Activated CD4-positive, alpha-beta T cell treated with anti-CD3 and anti-CD28 coated beads for 36 hours (primary cell): ENCODE results near the gene UQCRC1. TPM values are rescaled to one million over a fixed set of nuclear protein-coding genes. Genes with fewer than 3 reads are reported as not detected.

Experiments
- ATAC-seq: fragments of 200-7000 bp; cut with Tn5 transposase; one replicate; pipeline ENCODE4 v1.10.0; 2021; ENCODE audit warnings: mild to moderate bottlenecking, moderate library complexity
- CTCF ChIA-PET: fragments of 350-600 bp; sonication (Branson Sonifier 250); formaldehyde crosslinking; loops from one replicate; lab custom pipeline; 2021; ENCODE audit warnings: antibody characterized with exemption; lab: Charles Lee
- POLR2A ChIA-PET: fragments of 350-600 bp; sonication (Branson Sonifier 250); formaldehyde crosslinking; loops from one replicate; lab custom pipeline; 2021; ENCODE audit warnings: antibody characterized with exemption, inconsistent platforms; lab: Charles Lee
- DNase-seq: peaks from one replicate; pipeline ENCODE4 v3.0.0-alpha.2; 2020
- H3K27ac Mint-ChIP-seq: one replicate; pipeline ENCODE4 v1.8.0; 2021; ENCODE audit warnings: mixed read lengths
- H3K27me3 Mint-ChIP-seq: one replicate; pipeline ENCODE4 v1.8.0; 2021; ENCODE audit warnings: mixed read lengths
- H3K36me3 Mint-ChIP-seq: one replicate; pipeline ENCODE4 v1.8.0; 2021; ENCODE audit warnings: low read depth, mixed read lengths
- H3K4me1 Mint-ChIP-seq: one replicate; pipeline ENCODE4 v1.8.0; 2021; ENCODE audit warnings: mixed read lengths
- H3K4me3 Mint-ChIP-seq: one replicate; pipeline ENCODE4 v1.8.0; 2021; ENCODE audit warnings: mild to moderate bottlenecking, moderate library complexity, mixed read lengths
- H3K9me3 Mint-ChIP-seq: one replicate; pipeline ENCODE4 v1.8.0; 2021; ENCODE audit warnings: low read depth, mixed read lengths
- intact Hi-C, 2 experiments: fragments of 100-400 bp; cut with DNase I in 1 of 2; cut with micrococcal nuclease in 1 of 2; formaldehyde crosslinking; loops; one replicate each; pipeline versions ENCODE4 v1.14.2 to v1.15.1; 2022 to 2024; cut with DNase I, micrococcal nuclease
- total RNA-seq, 2 experiments: library from RNA; stranded (reverse); gene quantifications; one replicate each; pipeline ENCODE4 v1.2.3, GENCODE V29; 2021

Gene UQCRC1
- total RNA-seq = 100 to 1,000 TPM; 205 to 231 TPM

DNA sequence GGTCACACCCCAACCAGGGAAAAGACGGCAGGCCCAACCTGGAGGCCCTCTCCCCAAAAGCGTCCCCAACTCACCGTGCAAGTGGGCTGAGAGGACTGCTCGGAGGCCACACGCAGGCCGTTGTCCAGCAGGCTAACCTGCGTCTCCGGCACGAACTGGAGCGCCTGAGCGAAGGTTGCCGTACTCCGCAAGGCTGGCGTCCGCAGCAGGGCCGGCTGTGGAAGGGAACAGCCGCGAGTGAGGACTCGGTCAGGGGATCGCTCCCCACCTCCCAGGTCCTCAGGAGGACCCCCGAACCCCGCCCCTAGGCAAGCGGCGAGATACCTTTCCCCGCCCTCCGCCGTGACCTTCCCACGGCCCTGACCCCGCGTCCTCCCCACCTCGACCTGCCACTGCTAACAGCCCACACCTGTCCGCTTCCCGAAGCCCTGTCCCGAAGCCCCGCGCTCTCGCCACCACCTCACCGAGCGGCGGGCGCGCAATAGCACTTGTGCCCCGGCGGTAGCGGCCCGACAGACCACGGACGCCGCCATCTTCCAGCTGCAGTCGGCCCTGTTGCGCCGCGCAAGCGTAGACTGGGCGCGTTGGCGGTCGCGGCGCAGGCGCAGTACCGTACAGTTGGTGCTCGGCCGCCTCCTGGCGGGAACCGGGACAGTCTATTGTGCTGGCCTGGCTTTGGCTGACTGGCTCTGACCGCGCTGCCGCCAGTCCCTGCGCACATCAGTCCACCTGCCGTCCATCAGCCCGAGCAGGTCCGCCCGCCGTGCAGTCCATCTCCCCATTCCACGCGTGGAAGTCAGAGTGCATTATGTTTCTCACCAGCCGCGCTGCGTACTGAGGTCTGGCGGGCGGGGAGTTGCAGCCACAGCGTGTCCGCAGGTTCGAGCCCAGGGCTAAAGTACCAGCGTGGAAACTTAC lies at the start of gene UQCRC1:
UQCRC1 (minus strand) TSS at position 559 of the 918 bp plus-strand sequence; CDS start at position 533, 26 bp downstream.
- Mint-ChIP-seq H3K4me1 (peaks cover 27% of the 10 kb centered on the region), H3K4me3 (peak within 1 kb of the TSS; percentile 97), H3K36me3 (peaks cover 35% of the 10 kb centered on the region), H3K9me3 (no peaks in the 10 kb centered on the region), H3K27me3 (no peaks in the 10 kb centered on the region), H3K27ac (peak within 1 kb of the TSS; percentile 95)
- POLR2A ChIA-PET = interaction anchor here (0.6 to 2.3 kb wide), 4 partner anchors 11 to 337 kb away, joined by 3 to 5 read pairs (median 4); partner anchors contain the start of gene SLC26A6
- intact Hi-C loops = loop anchor here (1.0 to 5.0 kb wide), 12 partner anchors 26 to 522 kb away; partner anchors contain the start of genes SLC26A6 (in 2 of the 2), ARIH2 (in 1 of the 2), ATRIP (in 1 of the 2) and CDC25A (in 1 of the 2)
- ATAC-seq (peak; percentile 96), DNase-seq (peak; percentile 96)
- CTCF ChIA-PET = interaction anchor here (0.6 to 2.0 kb wide), 5 partner anchors 15 to 209 kb away, joined by 3 to 10 read pairs (median 5); partner anchors contain the start of gene SLC26A6

DNA sequence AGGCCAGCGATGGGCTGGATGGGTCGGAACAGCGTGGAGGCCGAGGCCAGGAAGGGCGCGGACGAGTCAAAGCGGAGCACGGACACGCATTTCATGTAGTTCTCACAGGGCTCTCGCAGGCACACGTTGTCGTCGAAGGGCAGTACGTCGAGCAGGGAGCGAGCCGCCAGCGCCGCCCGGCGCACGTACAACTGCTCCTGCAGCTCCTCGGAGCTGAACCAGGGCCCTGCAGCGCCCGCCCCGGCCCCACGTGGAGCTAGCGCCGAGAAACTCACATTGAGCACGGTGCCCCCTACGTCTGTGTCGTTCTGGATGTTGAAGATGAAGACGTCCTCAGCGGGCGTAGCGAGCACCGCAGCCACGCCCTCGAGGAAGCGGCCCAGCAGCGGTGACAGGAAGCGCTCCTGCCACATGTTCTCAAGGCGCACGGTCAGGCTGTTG lies 47.4 kb upstream of the UQCRC1 start:
- ChIA-PET POLR2A (no interaction called here), CTCF (interaction anchor here (0.9 to 2.7 kb wide), 2 partner anchors 21 to 23 kb away, joined by 4 to 9 read pairs; partner anchors contain the start of gene SLC26A6)
- Mint-ChIP-seq H3K27ac (peak overlapping the region; percentile 72), H3K36me3 (no peaks in the 10 kb centered on the region), H3K27me3 (peaks cover 18% of the 10 kb centered on the region), H3K9me3 (no peaks in the 10 kb centered on the region), H3K4me1 (peaks cover 8% of the 10 kb centered on the region), H3K4me3 (peak overlapping the region; percentile 65)
- no peak for ATAC-seq
- peak; percentile 54 for DNase-seq
- intact Hi-C loops = loop anchor here (1.0 to 5.0 kb wide), 14 partner anchors 22 to 468 kb away; partner anchors contain the start of genes SLC26A6 (in 2 of the 2), ARIH2 (in 1 of the 2), ATRIP (in 1 of the 2) and CDC25A (in 1 of the 2)

DNA sequence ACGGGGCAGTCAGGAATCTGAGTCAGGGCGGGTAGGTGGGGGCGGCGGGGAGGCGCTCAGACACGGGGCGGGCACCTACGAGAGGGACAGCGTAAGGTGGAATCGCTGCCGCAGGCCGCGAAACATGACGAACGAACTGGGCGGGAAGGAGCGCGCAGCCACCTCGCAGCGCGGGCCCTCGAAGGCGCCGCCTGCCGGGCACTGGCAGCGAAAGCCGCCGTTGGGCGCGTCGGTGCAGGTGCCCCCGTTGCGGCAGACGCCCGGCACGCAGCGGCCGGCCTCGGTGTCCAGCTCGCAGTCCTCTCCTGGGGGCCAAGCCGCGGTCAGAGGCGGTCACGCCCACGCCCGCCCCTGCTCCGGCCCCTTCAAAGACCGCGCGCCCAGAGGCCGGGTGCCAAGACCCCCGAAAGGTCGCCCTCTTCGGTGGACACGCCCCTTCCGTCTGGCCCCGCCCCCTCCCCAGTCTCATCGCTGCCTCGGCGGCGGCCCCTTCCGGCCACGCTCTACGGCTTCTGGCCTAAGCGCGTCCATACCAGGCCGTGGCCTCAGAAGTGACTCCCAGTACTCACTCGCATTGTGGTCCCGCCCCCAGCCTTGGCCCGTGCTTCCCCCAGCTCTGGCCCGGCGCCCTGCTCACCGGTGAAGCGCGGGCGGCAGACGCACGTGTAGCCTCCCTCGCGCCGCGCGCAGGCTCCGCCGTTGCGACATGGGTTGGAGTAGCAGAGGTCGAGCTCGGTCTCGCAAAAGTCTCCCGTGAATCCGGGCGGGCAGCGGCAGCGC lies 46.8 kb upstream of the UQCRC1 start:
- DNase-seq = peak; percentile 94
- no peaks in the 10 kb centered on the region for H3K9me3 Mint-ChIP-seq
- H3K27me3 Mint-ChIP-seq = peaks cover 16% of the 10 kb centered on the region
- H3K27ac Mint-ChIP-seq = peak overlapping the region; percentile 87
- peak; percentile 83 for ATAC-seq
- intact Hi-C loops = loop anchor here (1.0 to 5.0 kb wide), 14 partner anchors 21 to 467 kb away; partner anchors contain the start of genes SLC26A6 (in 2 of the 2), ARIH2 (in 1 of the 2), ATRIP (in 1 of the 2) and CDC25A (in 1 of the 2)
- no peaks in the 10 kb centered on the region for H3K36me3 Mint-ChIP-seq
- H3K4me3 Mint-ChIP-seq = peak overlapping the region; percentile 71
- H3K4me1 Mint-ChIP-seq = peaks cover 6% of the 10 kb centered on the region
- ChIA-PET POLR2A (no interaction called here), CTCF (interaction anchor here (0.6 to 2.7 kb wide), 4 partner anchors 21 to 255 kb away, joined by 3 to 9 read pairs (median 4); partner anchors contain the start of gene SLC26A6)

DNA sequence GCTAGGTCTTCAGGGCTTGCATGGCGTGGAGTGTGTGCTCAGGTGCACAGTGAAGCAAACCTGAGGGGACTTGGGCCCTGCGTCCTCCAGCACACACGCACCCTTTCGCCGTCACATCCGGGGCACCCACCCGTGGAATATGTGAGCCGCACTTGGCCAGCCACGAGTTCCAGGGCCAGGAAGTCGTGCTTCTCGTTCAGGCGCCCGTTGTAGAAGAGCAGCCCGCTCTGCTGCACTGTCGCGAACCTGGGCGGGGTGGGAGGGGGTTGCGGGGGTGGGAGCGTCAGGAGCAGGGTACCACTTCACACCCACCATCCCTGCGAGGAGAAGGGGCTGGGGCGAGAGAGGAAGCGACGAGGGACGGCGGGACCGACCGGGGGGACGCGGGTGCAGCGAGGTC lies 46.2 kb upstream of the UQCRC1 start:
- DNase-seq (peak; percentile 81), ATAC-seq (peak; percentile 49)
- H3K36me3 Mint-ChIP-seq = no peaks in the 10 kb centered on the region
- peaks cover 12% of the 10 kb centered on the region for H3K27me3 Mint-ChIP-seq
- CTCF ChIA-PET = interaction anchor here (0.6 to 2.7 kb wide), 3 partner anchors 20 to 255 kb away, joined by 3 to 9 read pairs (median 3); partner anchors contain the start of gene SLC26A6
- intact Hi-C loops = loop anchor here (1.0 to 5.0 kb wide), 14 partner anchors 20 to 467 kb away; partner anchors contain the start of genes SLC26A6 (in 2 of the 2), ARIH2 (in 1 of the 2), ATRIP (in 1 of the 2) and CDC25A (in 1 of the 2)
- H3K4me3 Mint-ChIP-seq = peak overlapping the region; percentile 71
- peak overlapping the region; percentile 87 for H3K27ac Mint-ChIP-seq
- peaks cover 6% of the 10 kb centered on the region for H3K4me1 Mint-ChIP-seq
- no peaks in the 10 kb centered on the region for H3K9me3 Mint-ChIP-seq
- POLR2A ChIA-PET = no interaction called here

DNA sequence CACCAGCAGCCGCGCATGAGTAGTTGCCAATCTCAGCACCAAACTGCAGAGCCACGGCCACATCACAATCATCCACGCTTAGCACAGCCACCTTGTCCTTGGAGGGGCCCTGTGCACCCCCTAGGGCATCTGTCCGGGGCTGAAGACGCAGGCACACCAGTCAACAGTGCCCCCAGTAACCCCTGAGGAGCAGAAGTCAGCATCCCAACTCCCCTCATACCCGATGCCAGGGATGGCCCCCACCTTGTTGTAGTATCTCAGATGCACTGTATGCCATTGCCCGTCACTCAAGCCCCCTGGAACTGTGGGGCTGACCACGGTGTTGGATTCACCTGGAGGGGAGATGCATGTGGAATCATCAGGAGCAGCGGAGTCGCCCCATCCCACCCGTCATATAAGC lies 45.6 kb upstream of the UQCRC1 start:
- peaks cover 6% of the 10 kb centered on the region for H3K4me1 Mint-ChIP-seq
- no peaks in the 10 kb centered on the region for H3K36me3 Mint-ChIP-seq
- peaks cover 8% of the 10 kb centered on the region for H3K27me3 Mint-ChIP-seq
- intact Hi-C loops = loop anchor here in 1 of 2 experiments (5.0 kb wide), 1 partner anchor 98 kb away; the partner anchor contains the start of gene PFKFB4
- H3K27ac Mint-ChIP-seq = peak overlapping the region; percentile 43
- DNase-seq (no peak), ATAC-seq (no peak)
- CTCF ChIA-PET = interaction anchor here (1.2 kb wide), 1 partner anchor 29 kb away, joined by 3 read pairs; no protein-coding TSS in a partner anchor
- peak overlapping the region; percentile 71 for H3K4me3 Mint-ChIP-seq
- H3K9me3 Mint-ChIP-seq = no peaks in the 10 kb centered on the region
- POLR2A ChIA-PET = no interaction called here

GRCh38 chr3:48652923-48653715 lies 43.7 kb upstream of the UQCRC1 start:
- ChIA-PET CTCF (interaction anchor here (1.0 to 1.6 kb wide), 2 partner anchors 11 to 17 kb away, joined by 4 to 6 read pairs; no protein-coding TSS in a partner anchor), POLR2A (no interaction called here)
- DNase-seq (no peak), ATAC-seq (no peak)
- H3K4me3 Mint-ChIP-seq = no peak overlapping the region
- no peaks in the 10 kb centered on the region for H3K27me3 Mint-ChIP-seq
- peaks cover 6% of the 10 kb centered on the region for H3K4me1 Mint-ChIP-seq
- intact Hi-C loops = no loop called here
- no peak overlapping the region for H3K27ac Mint-ChIP-seq
- no peaks in the 10 kb centered on the region for H3K36me3 Mint-ChIP-seq
- H3K9me3 Mint-ChIP-seq = no peaks in the 10 kb centered on the region

GRCh38 chr3:48651771-48652170 lies 42.3 kb upstream of the UQCRC1 start:
- ChIA-PET CTCF (no interaction called here), POLR2A (no interaction called here)
- H3K27ac Mint-ChIP-seq = no peak overlapping the region
- DNase-seq (no peak), ATAC-seq (no peak)
- no peaks in the 10 kb centered on the region for H3K9me3 Mint-ChIP-seq
- no peak overlapping the region for H3K4me3 Mint-ChIP-seq
- no peaks in the 10 kb centered on the region for H3K27me3 Mint-ChIP-seq
- H3K4me1 Mint-ChIP-seq = peaks cover 6% of the 10 kb centered on the region
- no peaks in the 10 kb centered on the region for H3K36me3 Mint-ChIP-seq
- intact Hi-C loops = no loop called here

GRCh38 chr3:48650723-48651122 lies 41.3 kb upstream of the UQCRC1 start:
- Mint-ChIP-seq H3K27me3 (no peaks in the 10 kb centered on the region), H3K4me1 (peaks cover 5% of the 10 kb centered on the region), H3K9me3 (no peaks in the 10 kb centered on the region), H3K27ac (no peak overlapping the region), H3K4me3 (no peak overlapping the region), H3K36me3 (no peaks in the 10 kb centered on the region)
- ATAC-seq = no peak
- ChIA-PET CTCF (interaction anchor here (0.7 kb wide), 1 partner anchor 72 kb away, joined by 3 read pairs; no protein-coding TSS in a partner anchor), POLR2A (no interaction called here)
- no peak for DNase-seq
- intact Hi-C loops = no loop called here

DNA sequence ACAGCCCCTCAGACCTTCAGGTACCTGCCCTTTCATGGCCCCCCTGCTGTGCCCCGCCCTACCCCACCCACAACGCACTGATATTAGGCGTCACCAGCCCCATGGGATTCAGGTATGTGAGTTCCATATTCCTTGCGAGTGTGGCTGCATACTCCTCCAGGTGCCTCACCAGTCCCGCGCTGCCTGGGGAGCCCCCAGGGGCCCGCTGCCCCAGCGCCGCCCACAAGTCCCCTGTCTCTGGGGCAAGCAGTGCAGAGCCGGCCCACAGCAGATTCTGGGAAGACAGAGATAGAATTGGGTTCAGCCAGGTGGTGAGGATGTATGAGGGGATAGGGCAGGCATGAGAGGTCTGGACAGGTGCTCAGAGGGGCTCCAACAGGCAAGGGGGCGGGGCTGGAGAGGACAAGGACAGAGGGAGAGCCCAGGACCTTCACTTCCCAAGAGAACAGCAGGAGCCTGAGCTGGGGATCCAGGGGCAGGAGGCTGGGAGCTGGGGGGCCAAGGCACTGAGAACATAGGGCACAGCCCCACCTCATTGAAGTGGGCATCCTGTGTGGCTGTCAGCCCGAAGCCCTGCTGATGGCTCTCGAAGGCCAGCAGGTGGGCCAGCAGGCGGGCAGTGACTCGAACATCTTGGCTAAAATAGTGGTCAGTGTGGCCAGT lies 38.9 kb upstream of the UQCRC1 start:
- intact Hi-C loops = no loop called here
- Mint-ChIP-seq H3K27me3 (no peaks in the 10 kb centered on the region), H3K27ac (no peak overlapping the region), H3K4me3 (no peak overlapping the region), H3K9me3 (no peaks in the 10 kb centered on the region), H3K36me3 (no peaks in the 10 kb centered on the region), H3K4me1 (no peaks in the 10 kb centered on the region)
- DNase-seq (no peak), ATAC-seq (no peak)
- POLR2A ChIA-PET = interaction anchor here (0.5 to 0.6 kb wide), 2 partner anchors 126 to 349 kb away, joined by 3 to 5 read pairs; no protein-coding TSS in a partner anchor
- CTCF ChIA-PET = interaction anchor here (1.0 kb wide), 1 partner anchor 13 kb away, joined by 4 read pairs; the partner anchor contains the start of gene SLC26A6
